Ovary (tissue), 3 donors: ENCODE data around the gene HPSE2.

ENCODE experiments used
- CTCF ChIP-seq, 3 donors: fragments of 450-650 bp in 2 of 3; fragments of 200-600 bp in 1 of 3; IDR thresholded peaks; one replicate each; pipeline versions ENCODE4 v1.5.1 to v1.8.0; 2016 to 2022; ENCODE audit warnings: antibody characterized with exemption in 3 of 3, mild to moderate bottlenecking in 1 of 3
- EP300 ChIP-seq: sonication (generic); formaldehyde crosslinking; IDR thresholded peaks from one replicate; pipeline ENCODE4 v1.6.1; 2017; ENCODE audit warnings: antibody characterized with exemption
- POLR2A ChIP-seq: fragments of 450-650 bp; IDR thresholded peaks from one replicate; pipeline ENCODE4 v1.6.1; 2017; ENCODE audit warnings: antibody characterized with exemption, mild to moderate bottlenecking, moderate library complexity
- donor health status: DM: no; HTN: no; CAD: no.

DNA sequence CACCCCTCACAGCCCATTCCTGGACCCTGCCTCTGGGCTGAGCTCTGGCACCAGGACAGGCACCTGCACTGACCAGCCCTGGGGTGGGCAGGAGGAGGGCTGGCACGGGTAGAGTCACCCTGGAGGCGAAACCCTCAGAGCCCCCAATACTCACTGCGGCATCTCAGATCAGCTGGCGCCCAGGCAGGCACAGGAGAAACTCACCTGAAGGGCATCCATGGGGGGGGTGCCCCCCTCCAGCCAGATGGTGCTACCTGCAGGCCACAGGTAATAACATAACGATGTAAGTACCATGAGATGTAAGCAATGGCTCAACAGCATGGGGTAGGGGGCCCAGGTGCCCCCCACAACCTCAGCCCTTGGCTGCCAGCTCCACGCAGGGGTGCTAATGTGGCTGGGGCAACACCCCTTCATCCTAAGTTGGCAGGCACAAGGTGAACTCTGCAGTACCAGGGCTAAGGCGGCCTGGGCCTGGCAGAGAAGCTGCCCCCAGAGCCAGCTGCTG lies 808.6 kb downstream of the HPSE2 start:
- TF ChIP-seq CTCF (IDR thresholded peaks at IDR 0.05) (no peak), EP300 (no peak), POLR2A (no peak)
